ENCODE data around the gene ACOT9.

The ACOT9 gene

GRCh38 chrX:23742697-23743622 lies at the start of gene ACOT9:
ACOT9 (minus strand) TSS chrX:23743276; CDS start chrX:23743144, 132 bp downstream.
- H3K9me3 Mint-ChIP-seq, result no peaks in the 10 kb centered on the region
- H3K27ac Mint-ChIP-seq, result peak within 1 kb of the TSS; percentile 90
- H3K27me3 Mint-ChIP-seq, result no peaks in the 10 kb centered on the region
- H3K4me3 Mint-ChIP-seq, result peak within 1 kb of the TSS; percentile 84
- peak; percentile 82 for DNase-seq
- CTCF ChIA-PET, result interaction anchor here (1.0 kb wide), 1 partner anchor 159 kb away, joined by 6 read pairs; no protein-coding TSS in a partner anchor
- peaks cover 34% of the 10 kb centered on the region for H3K4me1 Mint-ChIP-seq
- H3K36me3 Mint-ChIP-seq, result peaks cover 3% of the 10 kb centered on the region

GRCh38 chrX:23790155-23790497 lies 47.0 kb upstream of the ACOT9 start:
- Mint-ChIP-seq H3K27me3 (no peaks in the 10 kb centered on the region), H3K36me3 (peaks cover 10% of the 10 kb centered on the region), H3K4me1 (peaks cover 8% of the 10 kb centered on the region), H3K27ac (no peak overlapping the region), H3K4me3 (no peak overlapping the region), H3K9me3 (no peaks in the 10 kb centered on the region)
- no peak for DNase-seq
- CTCF ChIA-PET, result interaction anchor here (1.7 kb wide), 1 partner anchor 112 kb away, joined by 4 read pairs; no protein-coding TSS in a partner anchor

- Mint-ChIP-seq H3K4me1 (peaks cover 14% of the 10 kb centered on the region), H3K9me3 (no peaks in the 10 kb centered on the region), H3K4me3 (no peak overlapping the region), H3K27ac (no peak overlapping the region), H3K36me3 (peaks cover 16% of the 10 kb centered on the region), H3K27me3 (no peaks in the 10 kb centered on the region)
- CTCF ChIA-PET, result interaction anchor here (0.7 to 1.7 kb wide), 2 partner anchors 98 to 112 kb away, joined by 3 to 4 read pairs; no protein-coding TSS in a partner anchor
- no peak for DNase-seq
Observed at GRCh38 chrX:23789386-23790154, 46.5 kb upstream of the ACOT9 start.

- H3K36me3 Mint-ChIP-seq, result peaks cover 22% of the 10 kb centered on the region
- H3K27me3 Mint-ChIP-seq, result no peaks in the 10 kb centered on the region
- peaks cover 20% of the 10 kb centered on the region for H3K4me1 Mint-ChIP-seq
- H3K4me3 Mint-ChIP-seq, result no peak overlapping the region
- no peak for DNase-seq
- no peaks in the 10 kb centered on the region for H3K9me3 Mint-ChIP-seq
- CTCF ChIA-PET, result interaction anchor here (0.7 to 1.9 kb wide), 2 partner anchors 97 to 113 kb away, joined by 3 to 10 read pairs; no protein-coding TSS in a partner anchor
- no peak overlapping the region for H3K27ac Mint-ChIP-seq
Observed at GRCh38 chrX:23788946-23789345, 45.9 kb upstream of the ACOT9 start.

- peaks cover 20% of the 10 kb centered on the region for H3K4me1 Mint-ChIP-seq
- H3K27ac Mint-ChIP-seq, result no peak overlapping the region
- no peaks in the 10 kb centered on the region for H3K27me3 Mint-ChIP-seq
- H3K4me3 Mint-ChIP-seq, result no peak overlapping the region
- H3K9me3 Mint-ChIP-seq, result no peaks in the 10 kb centered on the region
- CTCF ChIA-PET, result interaction anchor here (1.9 kb wide), 1 partner anchor 113 kb away, joined by 10 read pairs; no protein-coding TSS in a partner anchor
- no peak for DNase-seq
- peaks cover 26% of the 10 kb centered on the region for H3K36me3 Mint-ChIP-seq
Observed at GRCh38 chrX:23788521-23788920, 45.4 kb upstream of the ACOT9 start.

- Mint-ChIP-seq H3K4me1 (peaks cover 21% of the 10 kb centered on the region), H3K9me3 (no peaks in the 10 kb centered on the region), H3K36me3 (peaks cover 27% of the 10 kb centered on the region), H3K27me3 (no peaks in the 10 kb centered on the region), H3K4me3 (no peak overlapping the region), H3K27ac (no peak overlapping the region)
- DNase-seq, result no peak
- CTCF ChIA-PET, result interaction anchor here (1.9 kb wide), 1 partner anchor 114 kb away, joined by 10 read pairs; no protein-coding TSS in a partner anchor
Observed at GRCh38 chrX:23787745-23788118, 44.7 kb upstream of the ACOT9 start.

- CTCF ChIA-PET, result no interaction called here
- DNase-seq, result no peak
- Mint-ChIP-seq H3K27ac (no peak overlapping the region), H3K4me3 (no peak overlapping the region), H3K27me3 (no peaks in the 10 kb centered on the region), H3K36me3 (peaks cover 27% of the 10 kb centered on the region), H3K4me1 (peaks cover 35% of the 10 kb centered on the region), H3K9me3 (no peaks in the 10 kb centered on the region)
Observed at GRCh38 chrX:23786268-23786815, 43.3 kb upstream of the ACOT9 start.

GRCh38 chrX:23785580-23785979 lies 42.5 kb upstream of the ACOT9 start:
- peak overlapping the region; percentile 94 for H3K4me3 Mint-ChIP-seq
- no peaks in the 10 kb centered on the region for H3K27me3 Mint-ChIP-seq
- no peak overlapping the region for H3K27ac Mint-ChIP-seq
- no peaks in the 10 kb centered on the region for H3K9me3 Mint-ChIP-seq
- CTCF ChIA-PET, result interaction anchor here (3.7 kb wide), 1 partner anchor 116 kb away, joined by 38 read pairs; no protein-coding TSS in a partner anchor
- H3K4me1 Mint-ChIP-seq, result peaks cover 39% of the 10 kb centered on the region
- DNase-seq, result no peak
- peaks cover 27% of the 10 kb centered on the region for H3K36me3 Mint-ChIP-seq

- Mint-ChIP-seq H3K27ac (peak overlapping the region; percentile 97), H3K4me3 (peak overlapping the region; percentile 94), H3K27me3 (no peaks in the 10 kb centered on the region), H3K36me3 (peaks cover 27% of the 10 kb centered on the region), H3K4me1 (peaks cover 39% of the 10 kb centered on the region), H3K9me3 (no peaks in the 10 kb centered on the region)
- CTCF ChIA-PET, result interaction anchor here (0.6 to 3.7 kb wide), 3 partner anchors 20 to 117 kb away, joined by 3 to 38 read pairs (median 3); no protein-coding TSS in a partner anchor
- DNase-seq, result no peak
Observed at GRCh38 chrX:23784470-23785331, 41.6 kb upstream of the ACOT9 start.

GRCh38 chrX:23783589-23784469 lies 40.8 kb upstream of the ACOT9 start:
- Mint-ChIP-seq H3K9me3 (no peaks in the 10 kb centered on the region), H3K4me3 (peak overlapping the region; percentile 94), H3K4me1 (peaks cover 39% of the 10 kb centered on the region), H3K27ac (peak overlapping the region; percentile 97), H3K27me3 (no peaks in the 10 kb centered on the region), H3K36me3 (peaks cover 27% of the 10 kb centered on the region)
- CTCF ChIA-PET, result interaction anchor here (0.6 to 3.7 kb wide), 7 partner anchors 11 to 271 kb away, joined by 3 to 38 read pairs (median 6); partner anchors contain the start of gene EIF2S3
- peak; percentile 27 for DNase-seq

GRCh38 chrX:23782863-23783588 lies 40.0 kb upstream of the ACOT9 start, which contains the start of gene SAT1:
SAT1 (plus strand) TSS chrX:23783173; CDS start chrX:23783352, 179 bp downstream.
- DNase-seq, result peak; percentile 94
- H3K27me3 Mint-ChIP-seq, result no peaks in the 10 kb centered on the region
- H3K4me3 Mint-ChIP-seq, result peak within 1 kb of the TSS; percentile 94
- CTCF ChIA-PET, result interaction anchor here (0.8 to 3.7 kb wide), 8 partner anchors 10 to 272 kb away, joined by 3 to 38 read pairs (median 5); partner anchors contain the start of gene EIF2S3
- peaks cover 39% of the 10 kb centered on the region for H3K4me1 Mint-ChIP-seq
- peaks cover 27% of the 10 kb centered on the region for H3K36me3 Mint-ChIP-seq
- H3K27ac Mint-ChIP-seq, result peak within 1 kb of the TSS; percentile 97
- no peaks in the 10 kb centered on the region for H3K9me3 Mint-ChIP-seq

GRCh38 chrX:23782455-23782854 lies 39.4 kb upstream of the ACOT9 start:
- peaks cover 39% of the 10 kb centered on the region for H3K4me1 Mint-ChIP-seq
- CTCF ChIA-PET, result interaction anchor here (0.8 to 3.7 kb wide), 8 partner anchors 10 to 272 kb away, joined by 3 to 38 read pairs (median 5); partner anchors contain the start of gene EIF2S3
- H3K27ac Mint-ChIP-seq, result peak overlapping the region; percentile 97
- no peaks in the 10 kb centered on the region for H3K9me3 Mint-ChIP-seq
- H3K4me3 Mint-ChIP-seq, result peak overlapping the region; percentile 94
- H3K36me3 Mint-ChIP-seq, result peaks cover 27% of the 10 kb centered on the region
- H3K27me3 Mint-ChIP-seq, result no peaks in the 10 kb centered on the region
- no peak for DNase-seq
